Lower lobe of right lung (tissue), 2 donors: ENCODE data around the gene CABLES1. TPM values are rescaled to one million over a fixed set of nuclear protein-coding genes. Genes with fewer than 3 reads are reported as not detected.

Experiments
- ATAC-seq, 2 donors: fragments of 200-7000 bp; cut with Tn5 transposase; one replicate each; pipeline ENCODE4 v1.9.1; 2020 to 2022; ENCODE audit warnings: mild to moderate bottlenecking in 2 of 2, moderate library complexity in 2 of 2
- DNase-seq: peaks from one replicate; pipeline ENCODE4 v3.0.0-alpha.2; 2020
- H3K27ac ChIP-seq: fragments of 200-600 bp; one replicate; pipeline ENCODE4 v1.8.0; 2022
- H3K27me3 ChIP-seq: fragments of 200-600 bp; one replicate; pipeline ENCODE4 v1.8.0; 2022; ENCODE audit warnings: low read depth
- H3K36me3 ChIP-seq: fragments of 200-600 bp; one replicate; pipeline ENCODE4 v1.8.0; 2022; ENCODE audit warnings: mild to moderate bottlenecking
- H3K4me1 ChIP-seq: fragments of 200-600 bp; one replicate; pipeline ENCODE4 v1.8.0; 2022
- H3K4me3 ChIP-seq: fragments of 200-600 bp; one replicate; pipeline ENCODE4 v1.8.0; 2022; ENCODE audit warnings: mild to moderate bottlenecking
- H3K9me3 ChIP-seq: fragments of 200-600 bp; one replicate; pipeline ENCODE4 v1.8.0; 2022
- CTCF ChIP-seq: fragments of 200-600 bp; IDR thresholded peaks from one replicate; pipeline ENCODE4 v1.8.0; 2022; ENCODE audit warnings: antibody characterized with exemption, mild to moderate bottlenecking
- intact Hi-C: fragments of 100-400 bp; cut with DNase I; formaldehyde crosslinking; loops from one replicate; pipeline ENCODE4 v1.11.0; 2022
- total RNA-seq: library from RNA; stranded (reverse); fragmentation: NEBNext Ultra II Directional; extraction: Animal tissue kit (Norgen Biotek cat#: 25700); gene quantifications from one replicate; pipeline ENCODE4 v1.2.1, GENCODE V29; 2021
- donor health status: DM: no; HTN: yes; CAD: no; lungs with severe emphysema.

Gene CABLES1
- total RNA-seq, 1 donor from 2014 or later = 44.2 TPM

GRCh38 chr18:23115683-23116096, 19.6 kb upstream of the CABLES1 start:
- no peaks in the 10 kb centered on the region for H3K9me3 ChIP-seq
- no peak for TF ChIP-seq CTCF
- ATAC-seq (peak; percentile 42 to 55), DNase-seq (no peak)
- H3K4me1 ChIP-seq = peaks cover 17% of the 10 kb centered on the region
- H3K4me3 ChIP-seq = no peak overlapping the region
- no peaks in the 10 kb centered on the region for H3K27me3 ChIP-seq
- no peaks in the 10 kb centered on the region for H3K36me3 ChIP-seq
- intact Hi-C loops = no loop called here
- H3K27ac ChIP-seq = no peak overlapping the region

GRCh38 chr18:23121133-23121532, 14.2 kb upstream of the CABLES1 start:
- DNase-seq (no peak), ATAC-seq (no peak)
- H3K4me3 ChIP-seq = no peak overlapping the region
- H3K4me1 ChIP-seq = no peaks in the 10 kb centered on the region
- no peaks in the 10 kb centered on the region for H3K27me3 ChIP-seq
- no peaks in the 10 kb centered on the region for H3K36me3 ChIP-seq
- no peak for TF ChIP-seq CTCF
- intact Hi-C loops = no loop called here
- H3K9me3 ChIP-seq = no peaks in the 10 kb centered on the region
- no peak overlapping the region for H3K27ac ChIP-seq

- no peaks in the 10 kb centered on the region for H3K9me3 ChIP-seq
- no peaks in the 10 kb centered on the region for H3K4me1 ChIP-seq
- no peak overlapping the region for H3K4me3 ChIP-seq
- ATAC-seq (no peak), DNase-seq (no peak)
- no peak overlapping the region for H3K27ac ChIP-seq
- no peaks in the 10 kb centered on the region for H3K27me3 ChIP-seq
- intact Hi-C loops = no loop called here
- no peaks in the 10 kb centered on the region for H3K36me3 ChIP-seq
- no peak for TF ChIP-seq CTCF
Measured at GRCh38 chr18:23122334-23123229, 12.7 kb upstream of the CABLES1 start.

- DNase-seq (no peak), ATAC-seq (peak; percentile 26 to 63)
- no peak for TF ChIP-seq CTCF
Measured at GRCh38 chr18:23126376-23127056, 8.8 kb upstream of the CABLES1 start.

GRCh38 chr18:23127090-23127489, 8.2 kb upstream of the CABLES1 start:
- no peak for TF ChIP-seq CTCF

More at GRCh38 chr18:23126376-23127056, 8.8 kb upstream of the CABLES1 start:
- Histone ChIP-seq H3K27ac (no peak overlapping the region), H3K27me3 (no peaks in the 10 kb centered on the region), H3K4me1 (peaks cover 14% of the 10 kb centered on the region), H3K9me3 (no peaks in the 10 kb centered on the region), H3K4me3 (no peak overlapping the region), H3K36me3 (no peaks in the 10 kb centered on the region)
- intact Hi-C loops = no loop called here

More at GRCh38 chr18:23127090-23127489, 8.2 kb upstream of the CABLES1 start:
- Histone ChIP-seq H3K9me3 (no peaks in the 10 kb centered on the region), H3K27me3 (no peaks in the 10 kb centered on the region), H3K36me3 (no peaks in the 10 kb centered on the region), H3K27ac (no peak overlapping the region), H3K4me1 (peaks cover 15% of the 10 kb centered on the region), H3K4me3 (no peak overlapping the region)
- ATAC-seq (no peak), DNase-seq (no peak)
- intact Hi-C loops = no loop called here
